HG03064 (cell line): ENCODE measurements around the gene LETM1.

Experiments used
- ATAC-seq: cut with Tn5 transposase; IDR thresholded peaks from one replicate; pipeline ENCODE4 v1.9.1; 2021; ENCODE audit warnings: low read depth; ENCODE audit not compliant: unreplicated experiment

The LETM1 gene

DNA sequence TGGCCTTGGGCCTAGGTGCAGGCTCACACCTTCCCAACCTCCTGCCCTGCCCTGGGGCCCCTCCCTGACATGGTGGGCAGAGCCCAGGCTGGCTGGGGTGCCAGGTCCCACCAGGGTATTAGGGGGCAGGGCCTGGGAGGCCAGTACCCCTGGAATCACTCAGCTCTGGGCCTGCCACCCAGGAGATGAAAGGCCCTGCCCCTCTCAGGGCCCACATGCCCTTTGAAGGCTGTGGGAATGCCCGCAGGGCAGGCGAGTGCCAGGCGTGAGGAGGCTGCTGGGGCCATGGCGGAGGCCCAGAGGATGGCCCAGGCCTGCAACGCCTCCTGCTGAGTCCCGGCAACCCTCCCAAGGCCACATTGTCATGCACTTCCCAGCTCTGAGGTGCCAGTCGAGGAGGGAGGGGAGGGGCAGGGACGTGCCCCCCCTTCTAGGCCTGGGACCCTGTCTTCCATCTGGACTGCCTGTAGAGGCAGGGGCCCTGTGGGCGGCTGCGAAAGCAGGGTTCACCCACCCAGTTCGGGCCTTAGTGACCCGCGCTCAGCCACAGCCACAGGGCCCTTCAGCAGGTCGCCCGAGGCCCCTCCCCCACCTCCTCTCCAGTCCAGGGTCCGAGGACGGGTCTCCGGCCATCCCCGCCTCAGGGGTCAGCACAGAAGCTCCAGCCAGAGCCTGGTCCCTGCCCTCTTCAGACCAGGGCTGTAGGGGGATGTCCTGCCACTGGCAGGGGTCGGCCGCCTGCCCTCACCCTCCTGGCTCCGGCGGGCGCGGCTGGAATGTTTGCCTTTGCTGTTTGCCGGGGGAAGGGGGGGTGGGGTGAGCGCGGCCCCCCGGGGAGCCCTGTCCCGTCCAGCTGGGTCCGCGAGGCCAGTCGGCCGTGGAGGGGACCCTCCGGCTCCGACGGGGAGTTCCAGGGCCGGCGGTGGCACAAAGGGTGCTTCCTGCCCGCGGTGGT, 89.6 kb downstream of the LETM1 start:
- no peak for ATAC-seq

DNA sequence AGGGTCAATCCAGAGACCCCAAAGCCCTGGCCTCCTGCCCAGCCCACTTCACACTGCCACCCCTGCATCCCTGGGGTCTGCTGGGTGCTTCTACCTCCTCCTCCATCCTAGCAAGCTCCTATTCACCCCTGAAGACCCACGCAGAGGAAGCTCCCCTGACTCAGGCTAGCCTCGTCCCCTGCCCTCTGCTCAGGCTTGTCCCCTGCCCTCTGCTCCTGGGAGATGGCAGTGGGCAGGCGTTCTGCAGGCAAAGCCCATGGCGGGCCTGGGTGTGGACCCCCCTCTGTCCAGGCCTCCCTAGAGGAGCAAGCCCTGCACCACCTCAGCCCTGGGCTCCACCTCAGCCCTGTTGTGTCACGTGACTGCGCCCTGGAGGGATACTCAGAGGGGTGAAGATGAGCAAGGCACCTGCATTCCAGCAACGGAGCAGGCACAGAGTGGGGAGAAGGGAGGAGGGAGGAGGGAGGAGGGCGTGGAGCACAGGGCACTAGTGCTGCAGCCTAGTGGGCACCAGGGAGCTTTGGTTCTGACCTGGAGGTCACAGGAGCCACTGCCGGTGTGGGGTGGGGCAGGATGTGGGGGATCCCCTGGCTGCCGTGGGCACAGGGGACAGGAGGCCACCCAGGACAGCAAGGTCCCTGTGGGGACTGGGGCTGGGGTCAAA, 90.4 kb downstream of the LETM1 start:
- ATAC-seq: no peak

DNA sequence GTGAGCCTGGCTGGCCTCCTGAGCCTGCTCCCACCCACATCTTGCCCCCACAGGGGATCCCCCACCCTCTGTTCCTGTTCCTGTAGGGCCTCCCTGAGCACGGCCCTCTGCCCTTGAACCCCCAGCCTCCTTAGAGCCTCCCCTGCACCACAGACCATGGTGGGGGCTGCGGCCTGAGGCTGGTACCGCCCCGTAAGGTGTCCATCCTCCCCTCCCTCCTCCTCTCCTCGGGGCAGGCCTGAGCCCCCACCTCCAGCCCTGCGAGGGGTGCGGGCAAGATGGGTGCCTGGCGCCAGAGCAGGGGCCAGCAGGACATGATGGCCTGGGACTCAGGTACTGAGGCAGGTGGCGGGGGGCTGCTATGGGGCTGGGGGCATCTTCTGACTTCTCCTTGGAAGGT, 91.3 kb downstream of the LETM1 start:
- ATAC-seq: no peak

- ATAC-seq: no peak
Measured at GRCh38 chr4:1763550-1764080, 92.3 kb downstream of the LETM1 start.

- ATAC-seq: no peak
Measured at GRCh38 chr4:1763070-1763549, 92.8 kb downstream of the LETM1 start.

DNA sequence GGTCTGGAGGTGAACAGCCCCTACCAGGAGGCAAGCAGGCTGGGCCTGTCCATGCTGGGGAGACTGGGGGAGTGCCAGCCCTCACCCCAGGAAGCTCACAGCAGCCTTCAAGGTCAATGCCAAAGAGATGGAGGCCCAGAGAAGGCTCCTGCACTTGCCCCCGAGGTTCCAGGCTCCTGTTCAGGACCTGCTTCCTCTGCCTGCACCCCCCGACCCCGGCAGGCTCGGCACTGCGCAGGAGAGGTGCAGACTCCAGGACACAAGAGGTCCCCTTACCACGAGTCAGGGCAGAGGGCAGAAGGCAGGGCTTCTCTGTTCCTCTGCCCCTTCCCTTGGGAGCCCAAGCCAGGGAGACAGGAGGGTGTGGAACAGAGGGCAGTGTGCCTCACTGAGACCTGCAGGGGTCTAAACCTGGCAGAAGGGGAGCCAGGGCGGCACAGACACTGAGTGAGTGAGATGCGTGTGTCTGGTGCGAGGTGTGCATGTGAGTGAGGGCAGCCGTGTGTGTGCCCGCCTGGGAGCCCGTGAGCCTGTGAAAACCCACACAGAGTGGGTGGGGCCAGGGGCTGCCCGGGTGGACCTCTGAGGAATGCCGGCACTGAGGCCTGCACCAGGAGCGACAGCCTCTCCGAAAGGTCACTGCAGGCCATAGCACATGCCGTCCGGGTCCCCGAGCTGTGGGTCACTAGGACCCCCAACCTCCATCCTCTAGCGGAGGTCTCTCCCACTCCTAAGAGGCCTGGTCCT, 93.5 kb downstream of the LETM1 start:
- no peak for ATAC-seq
